ENCODE results near the gene CENPP. TPM values are rescaled to one million over a fixed set of nuclear protein-coding genes. Genes with fewer than 3 reads are reported as not detected.

CENPP gene
- total RNA-seq, 1 donor = 5.4 TPM

DNA sequence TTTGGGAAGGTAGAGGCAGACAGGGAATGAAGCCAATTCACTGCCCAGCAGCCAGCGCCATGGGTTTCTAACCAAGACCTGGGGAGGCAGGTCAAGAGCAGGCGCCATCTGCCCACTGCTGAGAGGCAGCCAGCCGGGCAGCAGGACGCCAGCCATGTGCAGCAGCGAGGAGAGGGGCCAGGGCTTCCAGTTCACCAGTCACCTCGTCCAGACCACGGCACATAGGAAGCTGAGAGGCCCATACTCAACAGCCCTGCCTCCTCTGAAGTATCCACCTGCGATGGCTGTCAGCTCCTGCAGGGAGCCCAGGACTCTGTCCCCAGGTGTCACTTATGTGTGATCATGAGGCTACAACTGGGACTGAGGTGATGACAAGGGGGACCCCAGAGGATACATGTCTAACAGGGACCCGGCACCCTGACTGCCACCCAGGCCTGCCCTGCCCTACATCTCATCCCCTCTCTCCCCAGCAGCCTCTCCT lies 314.1 kb downstream of the CENPP start:
- H3K4me3 ChIP-seq (ENCODE audit: insufficient read depth, low read length) = no peak overlapping the region
- peaks cover 76% of the 10 kb centered on the region for H3K36me3 ChIP-seq (ENCODE audit: insufficient read depth, low read length)
- H3K4me1 ChIP-seq (ENCODE audit: insufficient read depth, low read length) = no peaks in the 10 kb centered on the region
- no peak overlapping the region for H3K4me2 ChIP-seq (ENCODE audit: insufficient read depth, low read length)
- TF ChIP-seq, protein P1, sequence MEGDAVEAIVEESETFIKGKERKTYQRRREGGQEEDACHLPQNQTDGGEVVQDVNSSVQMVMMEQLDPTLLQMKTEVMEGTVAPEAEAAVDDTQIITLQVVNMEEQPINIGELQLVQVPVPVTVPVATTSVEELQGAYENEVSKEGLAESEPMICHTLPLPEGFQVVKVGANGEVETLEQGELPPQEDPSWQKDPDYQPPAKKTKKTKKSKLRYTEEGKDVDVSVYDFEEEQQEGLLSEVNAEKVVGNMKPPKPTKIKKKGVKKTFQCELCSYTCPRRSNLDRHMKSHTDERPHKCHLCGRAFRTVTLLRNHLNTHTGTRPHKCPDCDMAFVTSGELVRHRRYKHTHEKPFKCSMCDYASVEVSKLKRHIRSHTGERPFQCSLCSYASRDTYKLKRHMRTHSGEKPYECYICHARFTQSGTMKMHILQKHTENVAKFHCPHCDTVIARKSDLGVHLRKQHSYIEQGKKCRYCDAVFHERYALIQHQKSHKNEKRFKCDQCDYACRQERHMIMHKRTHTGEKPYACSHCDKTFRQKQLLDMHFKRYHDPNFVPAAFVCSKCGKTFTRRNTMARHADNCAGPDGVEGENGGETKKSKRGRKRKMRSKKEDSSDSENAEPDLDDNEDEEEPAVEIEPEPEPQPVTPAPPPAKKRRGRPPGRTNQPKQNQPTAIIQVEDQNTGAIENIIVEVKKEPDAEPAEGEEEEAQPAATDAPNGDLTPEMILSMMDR (IDR thresholded peaks at IDR 0.05; ENCODE audit: extremely low read depth, low read depth, low read length) = no peak
- no peaks in the 10 kb centered on the region for H3K9me3 ChIP-seq (ENCODE audit: low read depth, low read length)
- no peaks in the 10 kb centered on the region for H3K27me3 ChIP-seq (ENCODE audit: insufficient read depth, low read length)
- no peak for DNase-seq (ENCODE audit: insufficient read length, low spot score, missing footprints)
- H3K27ac ChIP-seq (ENCODE audit: low read depth, low read length) = no peak overlapping the region
- H4K20me1 ChIP-seq (ENCODE audit: insufficient read depth, low read length) = peaks cover 10% of the 10 kb centered on the region
- no peak overlapping the region for H2AFZ ChIP-seq (ENCODE audit: low read length)
- peaks cover 19% of the 10 kb centered on the region for H3K79me2 ChIP-seq (ENCODE audit: insufficient read depth, low read length)

DNA sequence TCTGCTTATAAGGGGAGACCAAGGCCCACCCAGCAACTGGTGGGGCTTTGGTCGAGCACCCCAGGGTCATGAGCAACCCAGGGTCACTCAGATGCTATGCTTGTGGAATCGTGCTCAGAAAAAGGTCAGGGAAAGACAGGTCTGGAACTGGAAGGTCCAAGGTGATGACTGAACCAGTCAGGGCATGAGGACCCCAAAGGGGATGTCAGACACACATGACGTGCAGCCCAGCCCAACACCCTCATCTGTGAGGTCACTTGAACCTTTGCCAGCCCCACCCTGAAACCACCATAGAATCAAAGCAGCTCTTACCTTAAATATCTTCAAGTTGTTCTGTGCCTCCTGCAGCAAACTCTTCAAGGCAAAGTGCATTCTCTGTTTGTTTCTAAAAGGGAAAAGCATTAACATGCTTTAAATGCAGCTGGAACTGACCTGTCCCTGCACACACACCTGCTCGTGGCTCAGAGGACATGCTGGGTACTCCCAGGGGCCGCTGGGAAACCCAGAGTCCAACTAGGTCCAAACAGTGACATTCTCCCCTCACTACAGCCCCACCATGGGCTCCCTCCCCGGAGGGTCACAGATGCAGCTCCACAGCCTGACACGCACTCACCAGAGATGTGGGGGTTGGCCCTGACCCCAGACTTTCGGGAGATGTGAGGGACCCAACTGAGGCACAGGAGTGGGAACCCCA lies 314.8 kb downstream of the CENPP start:
- no peak overlapping the region for H3K4me3 ChIP-seq (ENCODE audit: insufficient read depth, low read length)
- H3K27ac ChIP-seq (ENCODE audit: low read depth, low read length) = no peak overlapping the region
- no peaks in the 10 kb centered on the region for H3K27me3 ChIP-seq (ENCODE audit: insufficient read depth, low read length)
- H3K4me1 ChIP-seq (ENCODE audit: insufficient read depth, low read length) = no peaks in the 10 kb centered on the region
- H4K20me1 ChIP-seq (ENCODE audit: insufficient read depth, low read length) = peaks cover 10% of the 10 kb centered on the region
- TF ChIP-seq, protein P1 (IDR thresholded peaks at IDR 0.05; ENCODE audit: extremely low read depth, low read depth, low read length) = no peak
- no peak overlapping the region for H2AFZ ChIP-seq (ENCODE audit: low read length)
- no peaks in the 10 kb centered on the region for H3K9me3 ChIP-seq (ENCODE audit: low read depth, low read length)
- no peak overlapping the region for H3K4me2 ChIP-seq (ENCODE audit: insufficient read depth, low read length)
- H3K36me3 ChIP-seq (ENCODE audit: insufficient read depth, low read length) = peaks cover 76% of the 10 kb centered on the region
- peaks cover 26% of the 10 kb centered on the region for H3K79me2 ChIP-seq (ENCODE audit: insufficient read depth, low read length)
- no peak for DNase-seq (ENCODE audit: insufficient read length, low spot score, missing footprints)

DNA sequence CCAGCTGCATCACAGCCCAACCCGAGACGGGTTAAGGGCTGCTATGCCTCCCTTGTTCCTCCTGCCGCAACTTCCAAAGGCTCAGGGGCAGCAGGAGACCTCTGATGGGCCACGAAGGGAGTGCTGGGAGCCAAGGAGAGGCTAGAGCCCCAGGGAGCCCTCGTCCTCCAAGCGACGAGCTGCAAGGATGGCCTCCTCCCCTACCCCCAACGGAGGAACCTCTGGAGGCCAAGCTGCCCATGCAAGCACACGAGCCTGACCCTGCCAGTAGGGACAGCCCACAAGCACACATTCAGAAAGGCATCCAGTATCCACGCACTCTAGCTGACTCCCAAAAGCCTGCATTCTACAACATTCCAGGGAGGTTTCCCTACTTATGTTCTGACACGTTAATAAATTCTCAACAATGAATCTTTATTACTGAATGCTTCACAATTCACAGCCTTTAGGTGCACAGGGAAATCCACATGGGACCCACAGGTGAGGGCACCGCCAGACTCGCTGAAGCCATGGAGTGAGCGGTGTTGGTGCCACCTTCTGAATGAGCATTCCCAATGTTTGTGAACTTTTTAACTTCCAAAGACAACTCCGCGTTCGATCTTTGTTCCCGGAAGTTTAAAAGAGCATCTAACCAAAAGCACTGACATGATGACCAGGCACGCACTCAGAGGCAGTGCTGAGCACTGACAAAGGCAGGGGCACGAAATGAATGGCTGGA lies 315.5 kb downstream of the CENPP start:
- DNase-seq (ENCODE audit: insufficient read length, low spot score, missing footprints) = no peak
- no peak overlapping the region for H3K4me2 ChIP-seq (ENCODE audit: insufficient read depth, low read length)
- no peaks in the 10 kb centered on the region for H3K4me1 ChIP-seq (ENCODE audit: insufficient read depth, low read length)
- H3K27me3 ChIP-seq (ENCODE audit: insufficient read depth, low read length) = no peaks in the 10 kb centered on the region
- H3K79me2 ChIP-seq (ENCODE audit: insufficient read depth, low read length) = peaks cover 30% of the 10 kb centered on the region
- no peak overlapping the region for H3K27ac ChIP-seq (ENCODE audit: low read depth, low read length)
- TF ChIP-seq, protein P1 (IDR thresholded peaks at IDR 0.05; ENCODE audit: extremely low read depth, low read depth, low read length) = no peak
- H4K20me1 ChIP-seq (ENCODE audit: insufficient read depth, low read length) = peaks cover 10% of the 10 kb centered on the region
- no peak overlapping the region for H2AFZ ChIP-seq (ENCODE audit: low read length)
- H3K9me3 ChIP-seq (ENCODE audit: low read depth, low read length) = no peaks in the 10 kb centered on the region
- peaks cover 75% of the 10 kb centered on the region for H3K36me3 ChIP-seq (ENCODE audit: insufficient read depth, low read length)
- H3K4me3 ChIP-seq (ENCODE audit: insufficient read depth, low read length) = no peak overlapping the region

DNA sequence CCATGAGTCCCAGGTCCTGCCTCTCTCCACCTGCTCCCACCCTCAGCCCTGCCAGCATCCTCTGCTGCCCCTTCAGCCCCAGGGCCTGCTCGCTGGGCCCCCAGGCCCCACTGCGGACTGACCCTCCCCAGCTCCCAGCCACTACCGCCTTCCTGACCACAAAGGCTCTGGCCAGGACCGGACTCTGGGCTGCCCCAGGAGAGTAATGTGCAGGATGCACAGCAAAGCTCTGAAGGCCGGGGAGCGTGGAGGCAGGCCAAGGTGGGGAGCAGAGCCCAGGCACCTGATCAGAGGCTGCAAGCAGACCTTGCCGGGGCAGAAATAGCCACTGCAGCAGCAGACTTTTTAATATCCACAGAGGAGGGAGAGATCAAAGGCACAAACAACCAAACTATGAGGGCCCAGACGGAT lies 316.3 kb downstream of the CENPP start:
- Histone ChIP-seq H3K4me2 (ENCODE audit: insufficient read depth, low read length) (no peak overlapping the region), H2AFZ (ENCODE audit: low read length) (no peak overlapping the region), H3K79me2 (ENCODE audit: insufficient read depth, low read length) (peaks cover 33% of the 10 kb centered on the region), H3K9me3 (ENCODE audit: low read depth, low read length) (no peaks in the 10 kb centered on the region), H3K27me3 (ENCODE audit: insufficient read depth, low read length) (no peaks in the 10 kb centered on the region), H4K20me1 (ENCODE audit: insufficient read depth, low read length) (peaks cover 10% of the 10 kb centered on the region), H3K4me3 (ENCODE audit: insufficient read depth, low read length) (no peak overlapping the region), H3K36me3 (ENCODE audit: insufficient read depth, low read length) (peaks cover 69% of the 10 kb centered on the region), H3K27ac (ENCODE audit: low read depth, low read length) (no peak overlapping the region), H3K4me1 (ENCODE audit: insufficient read depth, low read length) (no peaks in the 10 kb centered on the region)
- DNase-seq (ENCODE audit: insufficient read length, low spot score, missing footprints) = no peak
- TF ChIP-seq, protein P1 (IDR thresholded peaks at IDR 0.05; ENCODE audit: extremely low read depth, low read depth, low read length) = no peak

All from osteoblast (primary cell).